GM12874 (cell line): ENCODE results near the gene AKAP8L.

Source experiments
- TF ChIP-seq, protein P1 (sequence below): IDR thresholded peaks from 2 replicates; pipeline ENCODE4 v1.5.1; 2011; ENCODE audit warnings: low read depth, mild to moderate bottlenecking, control low read depth, low read length, moderate library complexity; ENCODE audit not compliant: insufficient read depth

AKAP8L gene

GRCh38 chr19:15378534-15379082 is 40.2 kb downstream of the AKAP8L start:
- TF ChIP-seq, protein P1, sequence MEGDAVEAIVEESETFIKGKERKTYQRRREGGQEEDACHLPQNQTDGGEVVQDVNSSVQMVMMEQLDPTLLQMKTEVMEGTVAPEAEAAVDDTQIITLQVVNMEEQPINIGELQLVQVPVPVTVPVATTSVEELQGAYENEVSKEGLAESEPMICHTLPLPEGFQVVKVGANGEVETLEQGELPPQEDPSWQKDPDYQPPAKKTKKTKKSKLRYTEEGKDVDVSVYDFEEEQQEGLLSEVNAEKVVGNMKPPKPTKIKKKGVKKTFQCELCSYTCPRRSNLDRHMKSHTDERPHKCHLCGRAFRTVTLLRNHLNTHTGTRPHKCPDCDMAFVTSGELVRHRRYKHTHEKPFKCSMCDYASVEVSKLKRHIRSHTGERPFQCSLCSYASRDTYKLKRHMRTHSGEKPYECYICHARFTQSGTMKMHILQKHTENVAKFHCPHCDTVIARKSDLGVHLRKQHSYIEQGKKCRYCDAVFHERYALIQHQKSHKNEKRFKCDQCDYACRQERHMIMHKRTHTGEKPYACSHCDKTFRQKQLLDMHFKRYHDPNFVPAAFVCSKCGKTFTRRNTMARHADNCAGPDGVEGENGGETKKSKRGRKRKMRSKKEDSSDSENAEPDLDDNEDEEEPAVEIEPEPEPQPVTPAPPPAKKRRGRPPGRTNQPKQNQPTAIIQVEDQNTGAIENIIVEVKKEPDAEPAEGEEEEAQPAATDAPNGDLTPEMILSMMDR, result no peak

DNA sequence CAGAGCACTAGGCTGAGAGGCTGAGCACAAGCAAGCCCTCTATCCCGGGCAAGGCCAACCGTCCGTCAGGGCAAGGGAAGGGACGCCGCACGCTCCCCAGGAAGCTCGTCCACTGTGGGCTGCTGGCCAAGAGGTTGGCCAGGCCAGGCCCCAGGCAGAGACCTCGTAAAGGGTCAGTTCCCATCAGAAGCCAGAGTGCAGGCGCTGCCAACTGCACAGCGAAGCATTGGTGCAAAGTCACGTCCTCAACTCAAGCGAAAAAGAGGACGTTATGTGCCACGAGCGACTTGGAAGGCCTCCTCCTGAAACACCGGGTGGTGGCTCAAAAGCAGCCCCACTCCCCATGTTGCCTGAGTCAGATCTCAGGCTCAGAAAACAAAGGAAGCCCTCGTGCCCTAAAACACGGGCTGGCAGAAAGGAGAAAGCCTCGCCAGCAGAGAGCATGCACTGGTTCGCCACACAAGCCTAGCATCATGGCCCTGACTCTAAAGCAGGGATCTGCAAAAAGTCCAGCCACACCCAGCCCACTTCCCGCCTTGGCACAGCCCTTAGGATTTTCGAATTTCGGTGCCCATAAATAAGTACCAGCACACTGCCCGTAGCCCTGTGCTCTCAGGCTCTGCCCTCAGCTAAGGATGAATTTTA is 43.9 kb downstream of the AKAP8L start:
- TF ChIP-seq, protein P1, result no peak

DNA sequence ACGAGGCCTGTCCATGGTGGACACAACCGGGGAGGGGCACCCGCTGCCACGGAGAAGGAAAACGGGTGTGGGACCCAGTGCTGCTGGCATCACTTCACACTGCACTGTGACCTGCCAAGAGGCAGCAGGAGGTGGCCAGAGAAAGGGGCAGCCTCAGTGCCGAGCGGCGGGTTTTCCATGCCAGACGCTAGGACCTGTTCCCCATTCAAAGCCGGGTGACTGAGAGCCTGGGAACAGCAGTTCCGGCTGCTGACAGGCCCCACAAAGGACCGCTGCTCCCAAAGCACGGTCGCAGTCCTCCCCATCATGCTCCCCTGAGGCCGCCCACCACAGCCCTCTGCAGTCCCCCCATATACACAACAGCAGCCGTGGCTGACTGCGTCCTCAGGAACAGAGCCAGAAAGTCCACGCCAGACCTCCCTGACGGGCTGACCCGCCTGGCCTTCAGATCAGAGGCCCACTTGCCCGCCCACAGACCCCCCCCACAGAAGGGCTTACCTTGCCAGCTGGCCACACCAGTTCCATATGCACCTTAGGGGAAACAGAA is 44.6 kb downstream of the AKAP8L start:
- TF ChIP-seq, protein P1, result no peak

- TF ChIP-seq, protein P1, result no peak
These were observed 45.1 kb downstream of the AKAP8L start for GRCh38 chr19:15373644-15374043.

GRCh38 chr19:15372891-15373301 is 45.9 kb downstream of the AKAP8L start:
- TF ChIP-seq, protein P1, result no peak

DNA sequence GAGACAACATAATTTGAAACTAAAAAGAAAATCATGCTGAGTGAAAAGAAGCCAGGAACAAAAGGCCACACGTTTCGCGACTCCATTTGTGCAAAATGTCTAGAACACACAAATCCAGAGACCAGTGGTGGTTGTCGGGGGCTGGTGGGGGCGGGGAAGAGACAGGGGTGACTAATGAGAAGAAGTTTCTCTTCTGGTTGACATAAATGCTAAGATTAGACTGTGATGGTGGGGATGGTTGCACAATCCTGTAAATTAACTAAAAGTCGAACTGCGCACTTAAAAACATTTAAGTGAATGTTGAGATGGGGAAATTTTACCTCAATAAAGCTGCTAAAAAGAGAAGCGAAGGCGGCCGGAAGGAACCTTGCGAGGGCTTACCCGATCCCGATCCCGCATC is 46.3 kb downstream of the AKAP8L start:
- TF ChIP-seq, protein P1, result no peak

DNA sequence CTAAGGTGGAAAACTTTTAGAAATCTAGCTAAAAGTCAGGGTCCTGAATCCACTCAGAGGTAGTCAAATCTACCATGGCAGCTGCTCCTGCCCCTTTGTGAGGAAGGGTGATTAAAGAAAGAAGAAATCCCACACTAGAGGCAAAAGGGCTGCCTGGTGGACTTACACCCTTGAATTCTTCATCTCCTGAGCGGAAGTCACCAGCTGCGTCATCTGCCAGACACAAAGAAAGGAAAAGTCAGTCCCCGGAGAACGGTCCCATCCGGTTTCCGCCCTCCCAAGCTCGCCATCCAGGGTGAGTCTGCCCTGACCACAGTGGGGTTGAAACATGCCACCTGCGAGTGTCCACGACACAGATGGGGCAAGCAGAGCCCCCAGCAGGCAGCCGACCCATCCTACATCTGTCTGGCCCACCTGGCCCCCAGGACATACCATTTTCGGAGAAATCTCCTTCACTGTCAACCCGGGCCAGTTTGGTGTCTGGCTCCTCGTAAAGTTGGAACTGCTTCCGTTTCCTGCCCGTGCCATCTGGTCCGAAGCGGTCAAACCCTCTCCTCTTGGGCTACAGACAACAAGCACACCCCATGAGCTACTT is 46.9 kb downstream of the AKAP8L start:
- TF ChIP-seq, protein P1, result no peak
